H1 (cell line): ENCODE data around the gene SMARCD1. TPM values are rescaled to one million over a fixed set of nuclear protein-coding genes. Genes with fewer than 3 reads are reported as not detected.

Experiments used
- CTCF ChIA-PET: fragments of 300-600 bp; sonication (Branson Sonifier 250); formaldehyde crosslinking; loops from one replicate; lab custom pipeline; 2021; ENCODE audit not compliant: partially characterized antibody; lab: Charles Lee
- POLR2A ChIA-PET: fragments of 300-600 bp; sonication (Branson Sonifier 250); formaldehyde crosslinking; loops from one replicate; lab custom pipeline; 2021; ENCODE audit warnings: inconsistent platforms; ENCODE audit not compliant: partially characterized antibody; lab: Charles Lee
- DNase-seq, 2 experiments: peaks; one replicate each; pipeline versions ENCODE4 v3.0.0 to v3.0.0-alpha.2; 2010 to 2022; ENCODE audit warnings: low spot score in 2 of 2, low read depth in 1 of 2, mixed read lengths in 1 of 2
- FAIRE-seq: peaks from 2 replicates; lab custom pipeline; 2011; peaks lifted over from hg19 to GRCh38; lab: Jason Lieb, UNC
- H2AFZ ChIP-seq: 2 replicates; pipeline ENCODE4 v1.8.1; 2012; ENCODE audit warnings: low read length, inconsistent platforms
- H2AK5ac ChIP-seq: 2 replicates; pipeline ENCODE4 v1.6.1; 2013; ENCODE audit warnings: low read depth, low read length
- H2BK120ac ChIP-seq: replicated peaks from 2 replicates; pipeline ENCODE3; 2013; ENCODE audit warnings: low read depth, low read length, inconsistent platforms
- H2BK12ac ChIP-seq: 2 replicates; pipeline ENCODE4 v1.6.1; 2013; ENCODE audit warnings: low read depth, low read length
- H2BK15ac ChIP-seq: 2 replicates; pipeline ENCODE4 v1.6.1; 2013; ENCODE audit warnings: low read length
- H2BK20ac ChIP-seq: 2 replicates; pipeline ENCODE4 v1.6.1; 2013; ENCODE audit warnings: low read length
- H2BK5ac ChIP-seq: 2 replicates; pipeline ENCODE4 v1.6.1; 2013; ENCODE audit warnings: low read depth, low read length
- H3K14ac ChIP-seq: 2 replicates; pipeline ENCODE4 v1.6.1; 2013; ENCODE audit warnings: inconsistent platforms; ENCODE audit not compliant: insufficient read length
- H3K18ac ChIP-seq: 2 replicates; pipeline ENCODE4 v1.6.1; 2013; ENCODE audit warnings: low read length; ENCODE audit errors: extremely low read depth
- H3K23ac ChIP-seq: 2 replicates; pipeline ENCODE4 v1.6.1; 2013; ENCODE audit warnings: inconsistent platforms; ENCODE audit not compliant: insufficient read length
- H3K23me2 ChIP-seq: 2 replicates; pipeline ENCODE4 v1.6.1; 2013; ENCODE audit warnings: low read depth, low read length
- H3K27ac ChIP-seq: 2 replicates; pipeline ENCODE4 v1.6.1; 2011; ENCODE audit warnings: low read depth, low read length, inconsistent platforms
- H3K27me3 ChIP-seq, 4 experiments: replicated peaks in 1 of 4; 1 replicate in 1 of 4; 2 replicates in 3 of 4; pipeline versions ENCODE4 v1.6.1 to v1.8.1; 2011 to 2013; ENCODE audit warnings: low read length in 3 of 4, mild to moderate bottlenecking in 3 of 4, inconsistent platforms in 2 of 4, mixed read lengths in 2 of 4, moderate library complexity in 1 of 4; ENCODE audit not compliant: control insufficient read depth in 3 of 4, insufficient read depth in 3 of 4; ENCODE audit errors: extremely low read depth in 1 of 4
- H3K36me3 ChIP-seq, 4 experiments: 2 replicates each; pipeline versions ENCODE4 v1.6.1 to v1.8.1; 2011 to 2013; ENCODE audit warnings: mild to moderate bottlenecking in 4 of 4, low read length in 3 of 4, moderate library complexity in 2 of 4, control low read depth in 1 of 4, inconsistent platforms in 1 of 4; ENCODE audit not compliant: insufficient read depth in 4 of 4, control insufficient read depth in 2 of 4
- H3K4ac ChIP-seq: replicated peaks from 2 replicates; pipeline ENCODE3; 2013; ENCODE audit warnings: low read length, low read depth, mixed read lengths, inconsistent platforms; ENCODE audit not compliant: insufficient read length
- H3K4me1 ChIP-seq, 4 experiments: replicated peaks in 1 of 4; 1 replicate in 1 of 4; 2 replicates in 3 of 4; pipeline versions ENCODE4 v1.6.1 to v1.8.1; 2011 to 2013; ENCODE audit warnings: low read length in 3 of 4, inconsistent platforms in 2 of 4, mixed read lengths in 1 of 4; ENCODE audit not compliant: insufficient read depth in 4 of 4, control insufficient read depth in 3 of 4
- H3K4me2 ChIP-seq, 2 experiments: 2 replicates each; pipeline versions ENCODE4 v1.6.1 to v1.8.1; 2011 to 2013; ENCODE audit warnings: low read depth in 2 of 2, low read length in 2 of 2, control low read depth in 1 of 2, inconsistent platforms in 1 of 2, mild to moderate bottlenecking in 1 of 2; ENCODE audit not compliant: insufficient read depth in 1 of 2
- H3K4me3 ChIP-seq, 4 experiments: fragments of 200-600, 300-600 bp in 1 of 4; sonication (generic), shearing (Covaris generic), sonication (Bioruptor Twin) in 1 of 4; 2 replicates each; pipeline versions ENCODE4 v1.5.1 to v1.8.1; 2011 to 2016; ENCODE audit warnings: low read length in 4 of 4, low read depth in 3 of 4, control low read depth in 2 of 4, inconsistent platforms in 2 of 4, mild to moderate bottlenecking in 2 of 4, mixed read lengths in 1 of 4, moderate library complexity in 1 of 4; ENCODE audit not compliant: insufficient read depth in 2 of 4; ENCODE audit errors: extremely low read depth in 1 of 4
- H3K56ac ChIP-seq: replicated peaks from 2 replicates; pipeline ENCODE3; 2013; ENCODE audit warnings: low read depth, mild to moderate bottlenecking, mixed read lengths, low read length, inconsistent platforms; ENCODE audit not compliant: insufficient read length
- H3K79me1 ChIP-seq: 2 replicates; pipeline ENCODE4 v1.6.1; 2013; ENCODE audit warnings: low read depth, low read length, control low read depth
- H3K79me2 ChIP-seq, 2 experiments: 2 replicates each; pipeline versions ENCODE4 v1.6.1 to v1.8.1; 2012 to 2013; ENCODE audit warnings: low read length in 2 of 2, mild to moderate bottlenecking in 2 of 2, inconsistent platforms in 1 of 2; ENCODE audit not compliant: insufficient read depth in 2 of 2, control insufficient read depth in 1 of 2
- H3K9ac ChIP-seq, 4 experiments: replicated peaks in 1 of 4; 1 replicate in 1 of 4; 2 replicates in 3 of 4; pipeline versions ENCODE4 v1.6.1 to v1.8.1; 2011 to 2013; ENCODE audit warnings: low read depth in 3 of 4, low read length in 3 of 4, control low read depth in 2 of 4, mild to moderate bottlenecking in 2 of 4, moderate library complexity in 2 of 4, inconsistent platforms in 1 of 4; ENCODE audit errors: extremely low read depth in 1 of 4
- H3K9me3 ChIP-seq, 2 experiments: 2 replicates each; pipeline versions ENCODE4 v1.6.1 to v1.8.1; 2012 to 2013; ENCODE audit warnings: mild to moderate bottlenecking in 2 of 2, moderate library complexity in 2 of 2, control low read depth in 1 of 2, inconsistent platforms in 1 of 2, low read depth in 1 of 2, low read length in 1 of 2, mixed read lengths in 1 of 2; ENCODE audit not compliant: insufficient read depth in 2 of 2
- H4K20me1 ChIP-seq, 2 experiments: replicated peaks in 1 of 2; 2 replicates each; pipeline versions ENCODE3 to v1.8.1; 2011 to 2013; ENCODE audit warnings: inconsistent platforms in 2 of 2, low read length in 2 of 2, mild to moderate bottlenecking in 1 of 2; ENCODE audit not compliant: insufficient read depth in 2 of 2, control insufficient read depth in 1 of 2
- H4K5ac ChIP-seq: 2 replicates; pipeline ENCODE4 v1.6.1; 2013; ENCODE audit warnings: low read length, low read depth, mixed read lengths, inconsistent platforms; ENCODE audit not compliant: insufficient read length
- H4K8ac ChIP-seq: 2 replicates; pipeline ENCODE4 v1.8.0; 2013; ENCODE audit warnings: mild to moderate bottlenecking, moderate library complexity, low read length, inconsistent platforms; ENCODE audit not compliant: insufficient read depth; ENCODE audit errors: extremely low read depth
- H4K91ac ChIP-seq: replicated peaks from 2 replicates; pipeline ENCODE3; 2013; ENCODE audit warnings: low read length, mixed read lengths, inconsistent platforms; ENCODE audit not compliant: insufficient read length
- RNF2 ChIP-seq: fragments of 200-900, 300-1000 bp; sonication (generic); IDR thresholded peaks from 2 replicates; pipeline ENCODE4 v1.7.1; 2016; ENCODE audit warnings: borderline replicate concordance, low read depth, mild to moderate bottlenecking, antibody characterized with exemption, low read length; ENCODE audit not compliant: poor library complexity, severe bottlenecking; ENCODE audit errors: missing control alignments
- WGBS, 2 experiments: shearing (Covaris generic) in 1 of 2; methylation state at CpG; one replicate each; pipeline versions ENCODE4 v1.1.6 to v1.1.7; 2013 to 2015; ENCODE audit warnings: low lambda C conversion rate in 2 of 2, mixed read lengths in 2 of 2, inconsistent platforms in 1 of 2, low coverage in 1 of 2, missing lambda C conversion rate in 1 of 2; ENCODE audit not compliant: insufficient replicate concordance in 2 of 2, insufficient coverage in 1 of 2, insufficient read length in 1 of 2; ENCODE audit errors: extremely low coverage in 1 of 2, missing lambda C conversion rate in 1 of 2; 5-methylcytosine and 5-hydroxymethylcytosine counted together
- polyA plus RNA-seq, 7 experiments: library from polyadenylated mRNA; depleted of rRNA in 3 of 7; stranded (reverse) in 5 of 7; unstranded in 2 of 7; fragments of >200 nt in 5 of 7; fragments of 200-250 nt in 2 of 7; gene quantifications; 1 replicate in 5 of 7; 2 replicates in 1 of 7; 4 replicates in 1 of 7; pipeline versions ENCODE4 v1.2.1 to v1.2.3, GENCODE V29; 2011 to 2013; ENCODE audit warnings: missing spikeins in 2 of 7, mixed read lengths in 2 of 7
- total RNA-seq: library from RNA; stranded (reverse); fragmentation: NEBNext Ultra II Directional; extraction: Animal tissue kit (Norgen Biotek cat#: 25700); gene quantifications from 2 replicates; pipeline ENCODE4 v1.2.1, GENCODE V29; 2021

SMARCD1 gene
- total and polyA plus RNA-seq, 2 of the 8 experiments (the other 6 are each of a cell fraction or from before 2014, with no cell fraction given), result 128 to 130 TPM

GRCh38 chr12:50109319-50109718 lies 24.2 kb downstream of the SMARCD1 start:
- H2AFZ ChIP-seq, result no peak overlapping the region
- CTCF ChIA-PET, result interaction anchor here (0.5 to 32.9 kb wide), 9 partner anchors 7 to 375 kb away, joined by 3 to 625 read pairs (median 19); partner anchors contain the start of genes CERS5, GPD1 and SMARCD1

More at GRCh38 chr12:50109319-50109718, 24.2 kb downstream of the SMARCD1 start:
- no peak overlapping the region for H2BK15ac ChIP-seq
- H3K27ac ChIP-seq, result no peak overlapping the region
- no peaks in the 10 kb centered on the region for H3K36me3 ChIP-seq
- POLR2A ChIA-PET, result interaction anchor here (1.2 to 27.1 kb wide), 3 partner anchors 16 to 61 kb away, joined by 6 to 457 read pairs (median 15); partner anchors contain the start of genes GPD1 and SMARCD1
- FAIRE-seq, result no peak
- peaks cover 0 to 2% of the 10 kb centered on the region in 2 experiments for H4K20me1 ChIP-seq
- H3K4me1 ChIP-seq, result peaks cover 10 to 18% (median 12%) of the 10 kb centered on the region in 4 experiments
- no peak overlapping the region for H3K18ac ChIP-seq
- 100% methylated on average over 3 of the region's 3 CpGs; no CpG with 5 or more reads in 1 of the 2 experiments for WGBS, 2 experiments
- TF ChIP-seq RNF2, result no peak
- TF ChIP-seq, all 59 proteins: peak for 0
- no peak overlapping the region for H3K23ac ChIP-seq
- H3K23me2 ChIP-seq, result peaks cover 8% of the 10 kb centered on the region
- 0 out of 2 replicates have a peak overlapping the region, but pooled peaks have one; percentile 3 for H2AK5ac ChIP-seq
- no peak overlapping the region for H4K91ac ChIP-seq
- no peak overlapping the region for H3K4me2 ChIP-seq
- H2BK5ac ChIP-seq, result 0 out of 2 replicates have a peak overlapping the region, but pooled peaks have one; percentile 5
- H3K4ac ChIP-seq, result no peak overlapping the region
- no peaks in the 10 kb centered on the region for H3K79me1 ChIP-seq
- peak overlapping the region; percentile 29; the same call in 1 of the 2 replicates for H2BK12ac ChIP-seq
- no peak overlapping the region for H4K5ac ChIP-seq
- no peak overlapping the region for H2BK120ac ChIP-seq
- no peak overlapping the region for H3K56ac ChIP-seq
- no peak overlapping the region for H2BK20ac ChIP-seq
- H3K4me3 ChIP-seq, result no peak overlapping the region
- DNase-seq, result no peak
- H3K9me3 ChIP-seq, result no peaks in the 10 kb centered on the region
- H3K9ac ChIP-seq, result no peak overlapping the region
- H3K79me2 ChIP-seq, result peaks cover 0 to 9% of the 10 kb centered on the region in 2 experiments; a peak in 2 of 4 replicates
- H3K14ac ChIP-seq, result no peak overlapping the region
- H3K27me3 ChIP-seq, result no peaks in the 10 kb centered on the region
- no peak overlapping the region for H4K8ac ChIP-seq
